IPS DF 6.9 (cell line): Measurements from ENCODE around the gene MLANA.

Experiments
- DNase-seq: peaks from one replicate; pipeline ENCODE4 v3.0.0-alpha.2; 2013; ENCODE audit warnings: low read depth, low spot score
- H3K27ac ChIP-seq: one replicate; pipeline ENCODE4 v1.5.1; 2013; ENCODE audit warnings: low read length, control low read depth
- H3K27me3 ChIP-seq: 2 replicates; pipeline ENCODE4 v1.6.1; 2013; ENCODE audit warnings: mild to moderate bottlenecking, low read length; ENCODE audit not compliant: control insufficient read depth, insufficient read depth
- H3K36me3 ChIP-seq: 2 replicates; pipeline ENCODE4 v1.6.1; 2013; ENCODE audit warnings: low read length; ENCODE audit not compliant: control insufficient read depth, insufficient read depth
- H3K4me1 ChIP-seq: 2 replicates; pipeline ENCODE4 v1.6.1; 2013; ENCODE audit warnings: low read length; ENCODE audit not compliant: control insufficient read depth, insufficient read depth
- H3K4me3 ChIP-seq: 2 replicates; pipeline ENCODE4 v1.5.1; 2013; ENCODE audit warnings: mild to moderate bottlenecking, low read length
- H3K9me3 ChIP-seq: 2 replicates; pipeline ENCODE4 v1.6.1; 2013; ENCODE audit warnings: low read length, inconsistent platforms; ENCODE audit not compliant: control insufficient read depth, insufficient read depth
- WGBS: extraction: QIAGEN DNeasy Blood & Tissue Kit; methylation state at CpG from one replicate; pipeline ENCODE4 v1.1.7; 2013; ENCODE audit warnings: mixed read lengths, missing lambda C conversion rate; ENCODE audit not compliant: insufficient read length, insufficient coverage; 5-methylcytosine and 5-hydroxymethylcytosine counted together

Gene MLANA

GRCh38 chr9:5922192-5922591, 31.5 kb downstream of the MLANA start:
- whole genome bisulfite sequencing: no CpG with 5 or more reads among the region's 2 CpGs
- H3K27ac ChIP-seq: no peak overlapping the region
- peaks cover 3% of the 10 kb centered on the region; the same call in 1 of the 2 replicates for H3K36me3 ChIP-seq
- no peak for DNase-seq
- H3K4me1 ChIP-seq: no peaks in the 10 kb centered on the region
- H3K9me3 ChIP-seq: no peaks in the 10 kb centered on the region
- no peak overlapping the region for H3K4me3 ChIP-seq
- H3K27me3 ChIP-seq: no peaks in the 10 kb centered on the region

- no peaks in the 10 kb centered on the region for H3K9me3 ChIP-seq
- no peak overlapping the region for H3K4me3 ChIP-seq
- no peak for DNase-seq
- no peaks in the 10 kb centered on the region for H3K4me1 ChIP-seq
- H3K36me3 ChIP-seq: no peaks in the 10 kb centered on the region
- no peak overlapping the region for H3K27ac ChIP-seq
- no peaks in the 10 kb centered on the region for H3K27me3 ChIP-seq
- no CpG with 5 or more reads among the region's 1 CpG for WGBS
Observed at GRCh38 chr9:5931657-5932056, 41.0 kb downstream of the MLANA start.

- no peaks in the 10 kb centered on the region for H3K4me1 ChIP-seq
- no CpG with 5 or more reads among the region's 2 CpGs for WGBS
- H3K36me3 ChIP-seq: no peaks in the 10 kb centered on the region
- no peaks in the 10 kb centered on the region for H3K27me3 ChIP-seq
- H3K9me3 ChIP-seq: no peaks in the 10 kb centered on the region
- no peak for DNase-seq
- no peak overlapping the region for H3K4me3 ChIP-seq
- H3K27ac ChIP-seq: no peak overlapping the region
Observed at GRCh38 chr9:5938449-5938848, 47.8 kb downstream of the MLANA start.

- no peak for DNase-seq
Observed at GRCh38 chr9:5939530-5939929, 48.8 kb downstream of the MLANA start.

GRCh38 chr9:5941214-5941613, 50.5 kb downstream of the MLANA start:
- Histone ChIP-seq H3K4me1 (no peaks in the 10 kb centered on the region), H3K9me3 (no peaks in the 10 kb centered on the region), H3K4me3 (no peak overlapping the region), H3K27me3 (no peaks in the 10 kb centered on the region), H3K36me3 (no peaks in the 10 kb centered on the region), H3K27ac (no peak overlapping the region)
- DNase-seq: no peak
- no CpG with 5 or more reads among the region's 2 CpGs for WGBS

More at GRCh38 chr9:5939530-5939929, 48.8 kb downstream of the MLANA start:
- no peaks in the 10 kb centered on the region for H3K36me3 ChIP-seq
- H3K27ac ChIP-seq: no peak overlapping the region
- no peaks in the 10 kb centered on the region for H3K4me1 ChIP-seq
- no peak overlapping the region for H3K4me3 ChIP-seq
- H3K9me3 ChIP-seq: no peaks in the 10 kb centered on the region
- H3K27me3 ChIP-seq: no peaks in the 10 kb centered on the region

- Histone ChIP-seq H3K36me3 (no peaks in the 10 kb centered on the region), H3K9me3 (no peaks in the 10 kb centered on the region), H3K4me1 (no peaks in the 10 kb centered on the region), H3K4me3 (no peak overlapping the region), H3K27ac (no peak overlapping the region), H3K27me3 (no peaks in the 10 kb centered on the region)
- no peak for DNase-seq
- no CpG with 5 or more reads among the region's 1 CpG for WGBS
Observed at GRCh38 chr9:5945112-5945511, 54.4 kb downstream of the MLANA start.

GRCh38 chr9:5947912-5948311, 57.2 kb downstream of the MLANA start:
- no peaks in the 10 kb centered on the region for H3K27me3 ChIP-seq
- no peak overlapping the region for H3K4me3 ChIP-seq
- H3K4me1 ChIP-seq: no peaks in the 10 kb centered on the region
- no peaks in the 10 kb centered on the region for H3K9me3 ChIP-seq
- no CpG with 5 or more reads among the region's 2 CpGs for WGBS
- H3K27ac ChIP-seq: no peak overlapping the region
- no peaks in the 10 kb centered on the region for H3K36me3 ChIP-seq
- no peak for DNase-seq

GRCh38 chr9:5949103-5949699, 58.5 kb downstream of the MLANA start:
- Histone ChIP-seq H3K27ac (no peak overlapping the region), H3K4me1 (no peaks in the 10 kb centered on the region), H3K36me3 (no peaks in the 10 kb centered on the region), H3K4me3 (no peak overlapping the region), H3K9me3 (no peaks in the 10 kb centered on the region), H3K27me3 (no peaks in the 10 kb centered on the region)
- DNase-seq: no peak
- no CpG with 5 or more reads among the region's 5 CpGs for WGBS

GRCh38 chr9:5950261-5950660, 59.6 kb downstream of the MLANA start:
- DNase-seq: no peak
- WGBS: no CpG with 5 or more reads among the region's 1 CpG
- no peak overlapping the region for H3K4me3 ChIP-seq

GRCh38 chr9:5951686-5952211, 61.1 kb downstream of the MLANA start:
- Histone ChIP-seq H3K27ac (no peak overlapping the region), H3K4me1 (no peaks in the 10 kb centered on the region), H3K4me3 (no peak overlapping the region), H3K36me3 (no peaks in the 10 kb centered on the region), H3K9me3 (no peaks in the 10 kb centered on the region), H3K27me3 (no peaks in the 10 kb centered on the region)
- DNase-seq: no peak
- WGBS: no CpG with 5 or more reads among the region's 4 CpGs

More at GRCh38 chr9:5950261-5950660, 59.6 kb downstream of the MLANA start:
- Histone ChIP-seq H3K27ac (no peak overlapping the region), H3K27me3 (no peaks in the 10 kb centered on the region), H3K9me3 (no peaks in the 10 kb centered on the region), H3K36me3 (no peaks in the 10 kb centered on the region), H3K4me1 (no peaks in the 10 kb centered on the region)
